Endodermal cell (in vitro differentiated cells): ENCODE data around the gene ENDOV. TPM values are rescaled to one million over a fixed set of nuclear protein-coding genes. Genes with fewer than 3 reads are reported as not detected.

Experiments used
- DNase-seq: peaks from one replicate; pipeline ENCODE4 v3.0.0-alpha.2; 2017
- H3K27ac ChIP-seq: 2 replicates; pipeline ENCODE4 v1.5.1; 2013; ENCODE audit warnings: mild to moderate bottlenecking, low read depth, low read length, moderate library complexity
- H3K27me3 ChIP-seq: 2 replicates; pipeline ENCODE4 v1.6.1; 2013; ENCODE audit warnings: mild to moderate bottlenecking, low read length, moderate library complexity; ENCODE audit not compliant: insufficient read depth, control insufficient read depth, poor library complexity, severe bottlenecking
- H3K36me3 ChIP-seq: 2 replicates; pipeline ENCODE4 v1.7.0; 2013; ENCODE audit warnings: mild to moderate bottlenecking, low read length, moderate library complexity; ENCODE audit not compliant: control insufficient read depth, insufficient read depth
- H3K4me1 ChIP-seq: one replicate; pipeline ENCODE4 v1.7.0; 2013; ENCODE audit warnings: low read length; ENCODE audit not compliant: control insufficient read depth, insufficient read depth
- H3K4me3 ChIP-seq: 2 replicates; pipeline ENCODE4 v1.5.1; 2013; ENCODE audit warnings: mild to moderate bottlenecking, low read length, moderate library complexity
- H3K9ac ChIP-seq: 2 replicates; pipeline ENCODE4 v1.6.1; 2013; ENCODE audit warnings: mild to moderate bottlenecking, low read length, moderate library complexity; ENCODE audit not compliant: poor library complexity, severe bottlenecking; ENCODE audit errors: extremely low read depth
- H3K9me3 ChIP-seq: 2 replicates; pipeline ENCODE4 v1.6.1; 2013; ENCODE audit warnings: mild to moderate bottlenecking, low read length, moderate library complexity; ENCODE audit not compliant: control insufficient read depth
- H3K27ac Mint-ChIP-seq: 2 replicates; pipeline ENCODE4 v1.8.0; 2020; ENCODE audit warnings: mixed read lengths
- H3K27me3 Mint-ChIP-seq: 2 replicates; pipeline ENCODE4 v1.8.0; 2021; ENCODE audit warnings: mild to moderate bottlenecking, mixed read lengths; ENCODE audit not compliant: insufficient read depth
- H3K36me3 Mint-ChIP-seq: 2 replicates; pipeline ENCODE4 v1.8.0; 2020; ENCODE audit warnings: low read depth, mixed read lengths
- H3K4me1 Mint-ChIP-seq: 2 replicates; pipeline ENCODE4 v1.8.0; 2020; ENCODE audit warnings: mixed read lengths
- H3K4me3 Mint-ChIP-seq: 2 replicates; pipeline ENCODE4 v1.8.0; 2020; ENCODE audit warnings: mild to moderate bottlenecking, moderate library complexity, mixed read lengths
- H3K9me3 Mint-ChIP-seq: 2 replicates; pipeline ENCODE4 v1.8.0; 2020; ENCODE audit warnings: mild to moderate bottlenecking, mixed read lengths
- WGBS, 2 experiments: methylation state at CpG; one replicate each; pipeline versions ENCODE4 v1.1.5 to v1.1.7; 2013; ENCODE audit warnings: missing lambda C conversion rate in 2 of 2, mixed read lengths in 1 of 2; ENCODE audit not compliant: insufficient coverage in 1 of 2, insufficient read length in 1 of 2; 5-methylcytosine and 5-hydroxymethylcytosine counted together
- total RNA-seq, 2 donors: library from RNA; stranded (reverse); fragmentation: NEBNext Ultra II Directional in 1 of 2; extraction: Animal tissue kit (Norgen Biotek cat#: 25700) in 1 of 2; gene quantifications; 2 replicates in 1 of 2; 3 replicates in 1 of 2; pipeline ENCODE4 v1.2.1, GENCODE V29; 2021
- TF ChIP-seq, protein P1 (sequence below): fragments of 200-600 bp; sonication (generic); conservative IDR thresholded peaks from 2 replicates; pipeline ENCODE4 v1.5.0; 2021; ENCODE audit warnings: antibody characterized with exemption, mild to moderate bottlenecking

The ENDOV gene
- total RNA-seq, 2 donors from 2014 or later = 38.8 to 47.1 TPM

DNA sequence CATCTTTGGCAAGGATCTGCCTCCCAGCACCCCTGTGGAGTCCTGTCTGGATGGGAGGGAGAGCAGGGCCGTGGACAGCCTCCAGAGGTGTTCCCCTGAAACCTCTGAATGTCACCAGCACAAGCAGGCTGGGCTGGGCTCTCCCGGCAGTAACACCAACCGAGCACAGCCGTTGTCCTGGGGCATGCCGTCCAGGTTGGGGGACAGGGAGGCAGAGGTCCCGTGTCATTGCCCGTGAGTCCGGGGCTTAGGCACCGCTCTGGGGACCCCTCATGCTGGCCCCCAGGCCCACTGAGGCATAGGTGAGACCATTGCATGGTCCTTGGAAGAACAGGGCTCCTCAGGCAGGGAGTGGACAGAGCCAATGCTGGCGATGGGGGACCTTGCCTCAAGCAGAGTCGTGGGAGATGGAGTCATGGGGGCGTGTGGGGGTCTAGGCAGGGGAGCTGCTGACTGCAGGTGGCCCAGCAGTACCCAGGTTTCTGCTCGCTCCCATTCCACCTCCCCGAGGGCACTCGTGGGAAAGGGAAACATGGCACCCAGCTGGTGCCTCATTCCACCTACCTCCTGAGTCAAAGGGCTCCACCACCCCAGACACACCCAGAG is 17.5 kb downstream of the ENDOV start:
- Histone ChIP-seq H3K9ac (no peak overlapping the region), H3K9me3 (no peaks in the 10 kb centered on the region), H3K4me3 (no peak overlapping the region), H3K36me3 (no peaks in the 10 kb centered on the region), H3K27me3 (no peaks in the 10 kb centered on the region), H3K27ac (no peak overlapping the region), H3K4me1 (no peaks in the 10 kb centered on the region)
- H3K4me1 Mint-ChIP-seq = no peaks in the 10 kb centered on the region
- H3K27ac Mint-ChIP-seq = no peak overlapping the region
- WGBS, 2 experiments = 71 to 80% methylated on average over 5 to 15 of the region's 15 CpGs
- H3K9me3 Mint-ChIP-seq = no peaks in the 10 kb centered on the region
- no peaks in the 10 kb centered on the region for H3K36me3 Mint-ChIP-seq
- TF ChIP-seq, protein P1, sequence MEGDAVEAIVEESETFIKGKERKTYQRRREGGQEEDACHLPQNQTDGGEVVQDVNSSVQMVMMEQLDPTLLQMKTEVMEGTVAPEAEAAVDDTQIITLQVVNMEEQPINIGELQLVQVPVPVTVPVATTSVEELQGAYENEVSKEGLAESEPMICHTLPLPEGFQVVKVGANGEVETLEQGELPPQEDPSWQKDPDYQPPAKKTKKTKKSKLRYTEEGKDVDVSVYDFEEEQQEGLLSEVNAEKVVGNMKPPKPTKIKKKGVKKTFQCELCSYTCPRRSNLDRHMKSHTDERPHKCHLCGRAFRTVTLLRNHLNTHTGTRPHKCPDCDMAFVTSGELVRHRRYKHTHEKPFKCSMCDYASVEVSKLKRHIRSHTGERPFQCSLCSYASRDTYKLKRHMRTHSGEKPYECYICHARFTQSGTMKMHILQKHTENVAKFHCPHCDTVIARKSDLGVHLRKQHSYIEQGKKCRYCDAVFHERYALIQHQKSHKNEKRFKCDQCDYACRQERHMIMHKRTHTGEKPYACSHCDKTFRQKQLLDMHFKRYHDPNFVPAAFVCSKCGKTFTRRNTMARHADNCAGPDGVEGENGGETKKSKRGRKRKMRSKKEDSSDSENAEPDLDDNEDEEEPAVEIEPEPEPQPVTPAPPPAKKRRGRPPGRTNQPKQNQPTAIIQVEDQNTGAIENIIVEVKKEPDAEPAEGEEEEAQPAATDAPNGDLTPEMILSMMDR = no peak
- H3K27me3 Mint-ChIP-seq = peaks cover 4% of the 10 kb centered on the region
- no peak for DNase-seq
- H3K4me3 Mint-ChIP-seq = no peak overlapping the region

DNA sequence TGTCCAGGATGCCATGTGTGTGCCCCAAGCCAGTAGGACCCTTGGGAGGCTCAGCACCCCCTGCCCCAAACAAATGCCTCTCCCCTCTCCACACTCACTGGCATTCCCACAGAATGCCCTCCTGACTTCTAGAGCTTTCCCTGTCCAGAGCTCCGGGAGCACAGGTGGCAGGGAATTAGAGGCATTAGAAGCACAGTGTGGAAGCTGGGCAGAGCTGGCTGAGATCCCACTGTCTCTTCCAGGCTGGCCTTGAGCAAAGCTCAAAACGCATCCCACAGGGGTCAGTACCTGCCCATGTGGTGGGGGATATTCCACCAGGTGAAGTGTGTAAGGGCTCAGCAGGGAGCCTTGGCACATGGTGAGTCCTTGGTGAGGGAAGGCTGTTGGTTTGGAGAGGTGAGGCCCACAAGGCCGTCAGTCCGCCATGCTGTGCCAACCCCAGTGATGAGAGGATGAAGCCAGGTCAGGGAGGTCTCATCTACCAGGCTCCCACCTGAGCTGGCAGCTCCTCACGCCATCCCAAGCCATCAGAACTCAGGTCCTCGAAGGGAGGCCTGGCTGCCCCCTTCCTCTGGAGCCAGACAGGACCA is 18.1 kb downstream of the ENDOV start:
- Mint-ChIP-seq H3K4me1 (no peaks in the 10 kb centered on the region), H3K36me3 (no peaks in the 10 kb centered on the region), H3K4me3 (no peak overlapping the region), H3K27me3 (peaks cover 4% of the 10 kb centered on the region), H3K9me3 (no peaks in the 10 kb centered on the region), H3K27ac (no peak overlapping the region)
- H3K4me3 ChIP-seq = no peak overlapping the region
- TF ChIP-seq, protein P1 = no peak
- WGBS, 2 experiments = 80 to 89% methylated on average over 1 to 6 of the region's 6 CpGs
- no peaks in the 10 kb centered on the region for H3K27me3 ChIP-seq
- no peaks in the 10 kb centered on the region for H3K9me3 ChIP-seq
- no peaks in the 10 kb centered on the region for H3K4me1 ChIP-seq
- H3K27ac ChIP-seq = no peak overlapping the region
- no peak overlapping the region for H3K9ac ChIP-seq
- H3K36me3 ChIP-seq = no peaks in the 10 kb centered on the region
- DNase-seq = no peak

DNA sequence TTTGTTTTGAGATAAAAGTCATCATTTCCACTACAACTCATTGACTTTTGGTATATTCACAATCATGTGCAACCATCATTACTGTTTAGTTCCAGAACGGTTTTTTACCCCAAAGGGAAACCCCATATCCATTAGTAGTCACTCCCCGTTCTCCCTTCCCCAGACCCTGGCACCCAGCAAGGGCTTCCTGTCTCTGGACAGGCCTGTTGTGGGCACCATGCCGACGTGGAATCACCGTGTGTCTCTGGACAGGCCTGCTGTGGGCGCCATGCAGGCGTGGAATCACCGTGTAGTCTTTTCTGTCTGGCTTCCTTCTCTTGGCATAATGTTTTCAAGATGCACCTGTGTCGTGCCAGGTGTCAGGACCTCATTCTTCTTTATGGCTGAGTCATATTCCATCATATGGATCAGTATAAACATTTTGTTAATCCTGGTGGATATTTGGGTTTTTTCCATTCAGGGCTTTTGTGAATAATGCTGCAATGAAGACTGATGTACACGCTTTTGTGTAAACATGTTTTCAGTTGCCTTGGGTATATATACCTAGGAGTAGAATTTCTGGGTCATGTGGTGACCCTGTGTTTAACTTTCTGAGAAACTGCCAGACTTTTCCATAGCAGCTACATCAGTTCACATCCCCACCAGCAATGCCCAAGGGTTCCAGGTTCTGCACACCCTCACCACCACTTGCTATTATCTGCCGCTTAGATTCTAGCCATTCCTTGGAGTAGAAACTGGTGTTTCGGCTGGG is 19.1 kb downstream of the ENDOV start:
- no peak overlapping the region for H3K27ac Mint-ChIP-seq
- WGBS, 2 experiments = 71 to 77% methylated on average over 9 to 12 of the region's 12 CpGs
- no peaks in the 10 kb centered on the region for H3K4me1 Mint-ChIP-seq
- H3K9me3 Mint-ChIP-seq = no peaks in the 10 kb centered on the region
- H3K4me1 ChIP-seq = no peaks in the 10 kb centered on the region
- H3K9ac ChIP-seq = no peak overlapping the region
- no peaks in the 10 kb centered on the region for H3K36me3 ChIP-seq
- H3K27me3 ChIP-seq = no peaks in the 10 kb centered on the region
- H3K4me3 Mint-ChIP-seq = no peak overlapping the region
- H3K27me3 Mint-ChIP-seq = peaks cover 4% of the 10 kb centered on the region
- H3K36me3 Mint-ChIP-seq = no peaks in the 10 kb centered on the region
- no peaks in the 10 kb centered on the region for H3K9me3 ChIP-seq
- no peak for DNase-seq
- TF ChIP-seq, protein P1 = no peak
- H3K27ac ChIP-seq = no peak overlapping the region
- no peak overlapping the region for H3K4me3 ChIP-seq
